ENCODE data around the gene ANO1. TPM values are rescaled to one million over a fixed set of nuclear protein-coding genes. Genes with fewer than 3 reads are reported as not detected.

Gene ANO1
- total RNA-seq, 6 experiments from 2014 or later = 32.1 to 292 (median 78.0) TPM

DNA sequence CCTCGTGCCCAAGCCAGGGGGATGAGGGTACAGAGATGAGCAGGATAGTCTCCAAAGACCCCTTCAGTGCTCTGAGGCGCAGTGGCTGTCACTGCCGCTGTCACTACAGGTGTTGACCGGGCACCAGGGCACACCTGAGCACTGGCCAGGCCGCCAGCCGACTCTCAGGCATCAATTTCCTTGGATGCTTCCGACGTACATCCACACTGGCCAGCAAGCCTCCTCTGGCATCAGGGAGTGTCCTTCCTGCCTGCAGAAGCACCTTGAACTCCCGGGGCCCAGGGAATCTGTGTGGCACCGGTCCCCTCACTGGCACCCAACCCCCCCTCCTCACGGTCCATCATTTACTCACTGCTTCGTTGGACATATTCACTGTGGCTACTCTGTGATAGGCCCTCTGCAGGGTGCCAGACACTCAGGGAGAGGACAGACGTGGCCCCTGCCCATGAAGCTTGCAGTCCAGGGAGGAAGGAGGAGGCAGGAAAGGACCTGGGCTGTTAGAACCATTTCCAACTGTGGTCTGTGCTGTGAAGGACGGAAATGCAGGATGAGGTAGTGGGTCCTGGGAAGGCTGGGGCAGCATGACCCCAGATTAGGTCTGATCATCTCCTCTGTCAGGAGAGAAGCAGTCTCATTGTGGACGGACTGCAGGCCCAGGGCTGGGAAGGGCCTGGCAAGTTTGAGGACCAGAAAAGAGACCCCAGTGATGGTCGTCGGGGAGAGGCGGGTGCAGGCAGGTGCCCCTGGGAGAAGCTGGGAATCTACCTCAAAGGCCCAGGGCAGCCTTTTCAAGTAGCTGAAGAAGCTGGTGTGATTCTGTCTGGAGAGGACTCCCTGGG, 46.3 kb upstream of the ANO1 start:
- no peak for ATAC-seq
- WGBS (ENCODE audit: insufficient coverage, low coverage, low lambda C conversion rate, missing lambda C conversion rate) = 67% methylated on average over 6 of the region's 18 CpGs
- no peaks in the 10 kb centered on the region for H3K27me3 ChIP-seq

DNA sequence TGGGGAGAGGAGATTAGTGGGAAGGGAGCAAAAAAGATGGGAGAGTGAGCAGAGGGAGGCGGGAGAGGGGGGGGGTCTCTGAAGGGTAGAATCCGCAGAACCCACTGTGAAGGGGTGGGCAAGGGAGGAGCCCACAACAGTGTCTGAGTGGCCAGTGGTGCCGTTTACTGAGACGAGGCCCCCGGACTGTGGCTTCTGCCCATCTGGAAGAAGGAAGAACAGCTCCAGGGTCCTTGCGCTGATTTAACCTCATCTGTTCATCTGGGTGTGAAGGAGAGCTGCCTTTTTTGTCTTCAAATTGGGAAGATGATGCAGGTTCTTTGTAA, 45.7 kb upstream of the ANO1 start:
- Histone ChIP-seq H3K27ac (no peak overlapping the region), H3K4me3 (no peak overlapping the region), H3K27me3 (no peaks in the 10 kb centered on the region), H3K9me3 (no peaks in the 10 kb centered on the region), H3K4me1 (peaks cover 0 to 51% (median 24%) of the 10 kb centered on the region in 4 donors), H3K36me3 (peaks cover 0 to 6% (median 0%) of the 10 kb centered on the region in 4 donors)
- no peak for TF ChIP-seq POLR2A (IDR thresholded peaks at IDR 0.05)
- intact Hi-C loops (cut with DNase I) = no loop called here
- ATAC-seq (no peak), DNase-seq (no peak)
- 92% methylated on average over 5 of the region's 6 CpGs for whole genome bisulfite sequencing (ENCODE audit: insufficient coverage, low coverage, low lambda C conversion rate, missing lambda C conversion rate)

More for the DNA sequence above, 46.3 kb upstream of the ANO1 start:
- no peak for DNase-seq
- H3K36me3 ChIP-seq = peaks cover 0 to 6% (median 0%) of the 10 kb centered on the region in 4 donors
- peaks cover 0 to 51% (median 24%) of the 10 kb centered on the region in 4 donors for H3K4me1 ChIP-seq
- intact Hi-C loops (cut with DNase I) = no loop called here
- TF ChIP-seq, protein P1, sequence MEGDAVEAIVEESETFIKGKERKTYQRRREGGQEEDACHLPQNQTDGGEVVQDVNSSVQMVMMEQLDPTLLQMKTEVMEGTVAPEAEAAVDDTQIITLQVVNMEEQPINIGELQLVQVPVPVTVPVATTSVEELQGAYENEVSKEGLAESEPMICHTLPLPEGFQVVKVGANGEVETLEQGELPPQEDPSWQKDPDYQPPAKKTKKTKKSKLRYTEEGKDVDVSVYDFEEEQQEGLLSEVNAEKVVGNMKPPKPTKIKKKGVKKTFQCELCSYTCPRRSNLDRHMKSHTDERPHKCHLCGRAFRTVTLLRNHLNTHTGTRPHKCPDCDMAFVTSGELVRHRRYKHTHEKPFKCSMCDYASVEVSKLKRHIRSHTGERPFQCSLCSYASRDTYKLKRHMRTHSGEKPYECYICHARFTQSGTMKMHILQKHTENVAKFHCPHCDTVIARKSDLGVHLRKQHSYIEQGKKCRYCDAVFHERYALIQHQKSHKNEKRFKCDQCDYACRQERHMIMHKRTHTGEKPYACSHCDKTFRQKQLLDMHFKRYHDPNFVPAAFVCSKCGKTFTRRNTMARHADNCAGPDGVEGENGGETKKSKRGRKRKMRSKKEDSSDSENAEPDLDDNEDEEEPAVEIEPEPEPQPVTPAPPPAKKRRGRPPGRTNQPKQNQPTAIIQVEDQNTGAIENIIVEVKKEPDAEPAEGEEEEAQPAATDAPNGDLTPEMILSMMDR (IDR thresholded peaks at IDR 0.05) = no peak
- TF ChIP-seq POLR2A (IDR thresholded peaks at IDR 0.05) = no peak
- H3K27ac ChIP-seq = no peak overlapping the region
- no peaks in the 10 kb centered on the region for H3K9me3 ChIP-seq
- no peak overlapping the region for H3K4me3 ChIP-seq

DNA sequence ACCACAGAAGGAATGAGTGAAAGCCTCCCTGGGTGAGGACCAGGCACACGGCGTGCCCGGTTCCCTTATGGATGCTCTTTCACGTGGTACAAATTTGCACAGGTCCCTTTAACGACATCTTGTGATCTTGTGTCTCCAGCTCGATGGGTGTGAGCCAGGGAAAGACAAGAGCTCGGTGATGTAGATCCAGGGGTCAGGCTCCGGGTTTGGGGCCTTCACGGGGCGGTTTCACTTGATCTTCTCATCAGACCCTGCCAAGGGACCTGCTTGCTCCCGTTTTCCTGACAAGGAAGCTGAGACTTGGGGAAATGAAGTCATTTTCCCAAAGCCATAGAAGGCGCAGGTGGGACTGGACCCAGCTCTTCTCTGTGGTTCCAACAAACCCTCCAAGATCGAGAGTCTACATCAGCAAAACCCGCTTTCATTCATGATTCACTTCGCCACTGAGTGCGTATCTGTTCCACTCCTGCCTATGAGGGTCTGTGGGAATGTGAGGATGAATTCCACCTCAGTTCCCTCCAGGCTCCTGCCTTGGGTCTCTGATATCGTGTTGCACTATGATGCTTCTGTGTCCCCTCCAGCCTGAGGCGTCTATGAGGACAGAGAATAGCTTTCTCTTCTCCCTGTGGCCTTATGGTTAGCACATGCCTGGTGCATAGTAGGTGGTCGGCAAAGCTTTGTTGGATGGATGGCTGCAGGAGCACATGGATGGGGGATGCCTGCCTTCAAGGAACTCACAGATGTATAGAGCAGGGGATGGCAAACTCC, 45.0 kb upstream of the ANO1 start:
- no peaks in the 10 kb centered on the region for H3K27me3 ChIP-seq
- no peak overlapping the region for H3K4me3 ChIP-seq
- no peak for ATAC-seq
- no peak for DNase-seq
- peaks cover 0 to 49% (median 24%) of the 10 kb centered on the region in 4 donors for H3K4me1 ChIP-seq
- intact Hi-C loops (cut with DNase I) = no loop called here
- H3K9me3 ChIP-seq = no peaks in the 10 kb centered on the region
- no peak overlapping the region for H3K27ac ChIP-seq
- H3K36me3 ChIP-seq = peaks cover 0 to 11% (median 0%) of the 10 kb centered on the region in 4 donors
- 82% methylated on average over 3 of the region's 19 CpGs for WGBS (ENCODE audit: insufficient coverage, low coverage, low lambda C conversion rate, missing lambda C conversion rate)
- TF ChIP-seq POLR2A (IDR thresholded peaks at IDR 0.05) = no peak
- TF ChIP-seq, protein P1 (IDR thresholded peaks at IDR 0.05) = no peak

DNA sequence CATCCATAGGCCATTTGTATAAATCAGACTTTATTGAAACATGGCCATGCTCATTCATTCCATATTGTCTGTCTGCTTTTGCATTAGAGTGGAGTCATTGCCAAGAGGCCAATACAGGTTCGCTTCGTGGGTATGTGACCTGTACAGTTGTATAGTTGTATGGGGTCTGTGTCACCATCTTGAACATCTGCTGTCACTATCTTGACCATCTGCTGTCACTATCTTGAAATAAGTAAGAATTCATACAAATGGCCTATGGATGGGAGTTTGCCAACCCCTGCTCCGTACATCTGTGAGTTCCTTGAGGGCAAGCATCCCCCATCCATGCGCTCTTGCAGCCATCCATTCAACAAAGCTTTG, 44.4 kb upstream of the ANO1 start:
- 92% methylated on average over 4 of the region's 4 CpGs for WGBS (ENCODE audit: insufficient coverage, low coverage, low lambda C conversion rate, missing lambda C conversion rate)
- H3K27me3 ChIP-seq = no peaks in the 10 kb centered on the region
- no peak for ATAC-seq
- H3K36me3 ChIP-seq = peaks cover 0 to 11% (median 0%) of the 10 kb centered on the region in 4 donors
- H3K27ac ChIP-seq = no peak overlapping the region
- TF ChIP-seq, protein P1 (IDR thresholded peaks at IDR 0.05) = no peak
- no peak for TF ChIP-seq POLR2A (IDR thresholded peaks at IDR 0.05)
- H3K4me3 ChIP-seq = no peak overlapping the region
- H3K9me3 ChIP-seq = no peaks in the 10 kb centered on the region
- DNase-seq = no peak
- intact Hi-C loops (cut with DNase I) = no loop called here
- peaks cover 0 to 45% (median 22%) of the 10 kb centered on the region in 4 donors for H3K4me1 ChIP-seq
